ENCODE results near the gene ZNF584.

ZNF584 gene

DNA sequence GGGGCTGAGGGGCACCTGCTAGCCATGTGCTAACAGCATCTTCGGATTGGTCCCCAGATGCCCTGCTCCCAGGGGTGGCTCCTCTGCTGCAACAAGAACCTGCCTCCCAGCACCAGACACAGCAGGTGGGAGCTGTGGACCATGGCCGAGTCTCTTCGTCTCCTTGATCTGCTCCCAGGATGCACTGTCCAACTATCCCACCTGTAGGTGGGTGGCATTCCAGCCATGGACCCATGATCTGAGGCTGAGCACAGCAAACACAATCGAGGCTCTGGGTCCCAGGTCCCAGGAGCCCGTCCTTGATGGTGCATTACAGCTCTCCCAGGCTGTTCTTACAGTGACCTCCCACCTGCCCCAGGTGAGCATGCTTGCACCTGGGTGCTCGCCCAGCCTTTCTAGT is 29.2 kb upstream of the ZNF584 start:
- H3K27me3 Mint-ChIP-seq, result no peaks in the 10 kb centered on the region
- peak overlapping the region; percentile 94 for H3K27ac Mint-ChIP-seq (ENCODE audit: low read depth)
- peaks cover 28% of the 10 kb centered on the region for H3K4me1 Mint-ChIP-seq
- peaks cover 17% of the 10 kb centered on the region for H3K36me3 Mint-ChIP-seq (ENCODE audit: insufficient read depth)
- no peak for DNase-seq (ENCODE audit: low spot score in 2 of 2)
- H3K4me3 Mint-ChIP-seq, result peak overlapping the region; percentile 88
- ATAC-seq (replicated peaks; ENCODE audit: extremely low read depth, poor library complexity, severe bottlenecking), result no peak
- no peaks in the 10 kb centered on the region for H3K9me3 Mint-ChIP-seq

DNA sequence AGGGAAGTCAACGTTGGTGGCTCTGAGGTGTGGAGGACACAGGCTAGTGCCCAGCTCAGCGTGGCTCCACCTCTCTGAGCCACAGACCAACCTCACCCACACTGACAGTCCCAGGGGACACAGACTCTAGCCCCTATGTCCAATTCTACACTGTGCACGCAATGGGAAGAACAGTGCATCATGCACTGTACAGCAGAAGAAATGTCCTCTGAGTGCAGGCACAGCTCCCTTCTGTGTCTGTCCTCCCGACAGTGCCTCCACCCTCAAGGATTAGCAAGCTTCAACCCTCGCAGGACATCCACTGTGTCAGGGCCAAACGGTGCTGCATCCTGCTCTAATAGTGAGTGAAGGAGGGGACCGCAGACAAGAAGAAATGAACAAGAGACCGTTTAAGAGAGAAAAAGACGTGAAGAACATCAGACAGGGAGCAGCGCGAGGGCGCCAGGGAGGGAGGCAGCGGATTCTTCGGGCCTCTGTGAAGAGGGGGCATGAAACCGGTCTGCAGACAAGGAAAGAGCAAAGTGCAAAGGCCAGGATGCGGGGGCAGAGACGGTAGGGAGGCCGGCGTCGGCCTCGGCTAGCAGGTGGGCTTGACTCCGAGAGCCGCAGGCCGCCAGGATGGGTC is 28.3 kb upstream of the ZNF584 start:
- no peaks in the 10 kb centered on the region for H3K9me3 Mint-ChIP-seq
- no peaks in the 10 kb centered on the region for H3K27me3 Mint-ChIP-seq
- ATAC-seq (replicated peaks; ENCODE audit: extremely low read depth, poor library complexity, severe bottlenecking), result no peak
- peaks cover 17% of the 10 kb centered on the region for H3K36me3 Mint-ChIP-seq (ENCODE audit: insufficient read depth)
- no peak for DNase-seq (ENCODE audit: low spot score in 2 of 2)
- H3K27ac Mint-ChIP-seq (ENCODE audit: low read depth), result peak overlapping the region; percentile 94
- H3K4me1 Mint-ChIP-seq, result peaks cover 28% of the 10 kb centered on the region
- H3K4me3 Mint-ChIP-seq, result peak overlapping the region; percentile 88

- Mint-ChIP-seq H3K27ac (ENCODE audit: low read depth) (peak within 1 kb of the TSS; percentile 94), H3K9me3 (no peaks in the 10 kb centered on the region), H3K4me1 (peaks cover 32% of the 10 kb centered on the region), H3K36me3 (ENCODE audit: insufficient read depth) (peaks cover 22% of the 10 kb centered on the region), H3K4me3 (peak within 1 kb of the TSS; percentile 88), H3K27me3 (no peaks in the 10 kb centered on the region)
- DNase-seq (ENCODE audit: low spot score in 2 of 2), result peak; percentile 93 to 98
- ATAC-seq (replicated peaks; ENCODE audit: extremely low read depth, poor library complexity, severe bottlenecking), result peak; percentile 84
These were observed 27.6 kb upstream of the ZNF584 start, which contains the start of gene ZNF837 for GRCh38 chr19:58380662-58381459. Gene ZNF837 (minus strand): TSS chr19:58381030. CDS start chr19:58369332, 11,698 bp downstream.

DNA sequence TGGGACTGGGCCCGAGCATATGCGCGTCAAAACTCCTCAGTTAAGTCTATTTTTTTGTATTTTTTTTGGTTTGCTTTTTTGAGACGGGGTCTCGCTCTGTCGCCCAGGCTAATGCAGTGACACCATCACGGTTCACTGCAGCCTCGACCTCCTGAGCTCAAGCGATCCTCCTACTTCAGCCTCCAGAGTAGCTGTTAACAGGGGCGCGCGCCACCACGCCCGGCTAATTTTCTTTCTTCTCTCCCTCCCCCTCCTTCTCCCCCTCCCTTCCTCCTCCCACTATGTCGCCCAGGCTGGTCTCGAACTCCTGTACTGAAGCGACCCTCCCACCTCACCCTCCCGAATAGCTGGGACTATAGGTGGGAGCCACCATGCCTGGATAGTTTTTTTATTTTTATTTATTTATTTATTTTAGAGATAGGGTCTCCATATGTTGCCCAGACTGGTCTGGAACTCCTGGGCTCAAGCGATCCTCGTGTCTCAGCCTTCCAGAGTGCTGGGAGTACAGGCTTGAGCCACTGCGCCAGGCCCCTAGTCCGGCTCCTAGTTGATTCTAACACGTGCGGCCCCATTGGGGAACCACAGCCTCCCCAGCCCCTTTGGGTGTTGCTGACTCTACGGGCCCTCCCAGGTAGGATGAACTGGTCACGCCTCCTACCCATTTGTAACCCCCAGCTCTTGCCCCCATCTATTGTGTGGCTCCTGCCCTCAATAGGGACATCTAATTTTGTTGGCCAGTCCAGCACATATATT is 26.8 kb upstream of the ZNF584 start:
- Mint-ChIP-seq H3K36me3 (ENCODE audit: insufficient read depth) (peaks cover 29% of the 10 kb centered on the region), H3K4me1 (peaks cover 32% of the 10 kb centered on the region), H3K27me3 (no peaks in the 10 kb centered on the region), H3K4me3 (peak overlapping the region; percentile 88), H3K27ac (ENCODE audit: low read depth) (peak overlapping the region; percentile 94), H3K9me3 (no peaks in the 10 kb centered on the region)
- ATAC-seq (replicated peaks; ENCODE audit: extremely low read depth, poor library complexity, severe bottlenecking) (no peak), DNase-seq (ENCODE audit: low spot score in 2 of 2) (no peak)

DNA sequence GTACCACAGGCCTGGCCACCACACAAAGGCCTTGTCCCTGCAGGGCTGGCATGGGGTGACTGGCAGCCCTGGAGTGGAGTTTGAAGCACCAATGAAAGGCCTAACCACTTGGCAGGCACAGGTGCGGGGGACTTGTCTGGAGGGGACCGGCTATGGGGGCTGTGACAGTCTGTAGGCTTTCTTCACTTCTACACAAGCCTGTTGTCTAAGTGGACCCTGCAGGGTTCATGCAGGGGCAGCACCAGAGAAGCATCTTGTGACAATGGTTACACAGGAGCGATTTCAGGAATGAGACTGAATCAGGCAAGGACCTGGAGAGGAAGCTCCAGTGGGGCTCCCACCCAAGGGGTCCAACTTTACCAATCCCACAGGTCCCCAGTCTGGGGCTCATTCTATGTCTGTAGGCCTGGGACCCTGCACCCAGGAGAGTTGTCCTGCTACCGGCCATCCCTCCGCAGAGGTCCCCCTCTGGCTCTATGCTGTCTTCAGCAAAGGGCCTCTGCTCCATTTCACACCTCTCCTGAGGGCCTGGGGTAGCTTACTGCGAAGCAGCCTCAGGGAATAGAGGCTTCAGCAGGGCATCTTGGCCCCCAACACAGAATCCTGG is 25.3 kb upstream of the ZNF584 start:
- Mint-ChIP-seq H3K27ac (ENCODE audit: low read depth) (peak overlapping the region; percentile 94), H3K9me3 (no peaks in the 10 kb centered on the region), H3K36me3 (ENCODE audit: insufficient read depth) (peaks cover 44% of the 10 kb centered on the region), H3K27me3 (no peaks in the 10 kb centered on the region), H3K4me1 (peaks cover 42% of the 10 kb centered on the region), H3K4me3 (peak overlapping the region; percentile 88)
- no peak for ATAC-seq (replicated peaks; ENCODE audit: extremely low read depth, poor library complexity, severe bottlenecking)
- no peak for DNase-seq (ENCODE audit: low spot score in 2 of 2)

- ATAC-seq (replicated peaks; ENCODE audit: extremely low read depth, poor library complexity, severe bottlenecking) (no peak), DNase-seq (ENCODE audit: low spot score in 2 of 2) (no peak)
- Mint-ChIP-seq H3K27me3 (no peaks in the 10 kb centered on the region), H3K4me3 (peak overlapping the region; percentile 89), H3K4me1 (peaks cover 28% of the 10 kb centered on the region), H3K27ac (ENCODE audit: low read depth) (peak overlapping the region; percentile 98), H3K36me3 (ENCODE audit: insufficient read depth) (peaks cover 54% of the 10 kb centered on the region), H3K9me3 (no peaks in the 10 kb centered on the region)
These were observed 23.0 kb upstream of the ZNF584 start for GRCh38 chr19:58385313-58385890.

GRCh38 chr19:58385891-58386575 is 22.4 kb upstream of the ZNF584 start:
- peaks cover 31% of the 10 kb centered on the region for H3K4me1 Mint-ChIP-seq
- DNase-seq (ENCODE audit: low spot score in 2 of 2), result no peak
- peaks cover 58% of the 10 kb centered on the region for H3K36me3 Mint-ChIP-seq (ENCODE audit: insufficient read depth)
- H3K9me3 Mint-ChIP-seq, result no peaks in the 10 kb centered on the region
- H3K27me3 Mint-ChIP-seq, result no peaks in the 10 kb centered on the region
- no peak for ATAC-seq (replicated peaks; ENCODE audit: extremely low read depth, poor library complexity, severe bottlenecking)
- peak overlapping the region; percentile 89 for H3K4me3 Mint-ChIP-seq
- peak overlapping the region; percentile 98 for H3K27ac Mint-ChIP-seq (ENCODE audit: low read depth)

GRCh38 chr19:58386576-58387337 is 21.7 kb upstream of the ZNF584 start, which contains the start of gene RPS5:
Gene RPS5 (plus strand): TSS chr19:58387269. CDS start chr19:58388138, 869 bp downstream.
- Mint-ChIP-seq H3K27me3 (no peaks in the 10 kb centered on the region), H3K4me1 (peaks cover 29% of the 10 kb centered on the region), H3K9me3 (no peaks in the 10 kb centered on the region), H3K27ac (ENCODE audit: low read depth) (peak within 1 kb of the TSS; percentile 98), H3K4me3 (peak within 1 kb of the TSS; percentile 89), H3K36me3 (ENCODE audit: insufficient read depth) (peaks cover 63% of the 10 kb centered on the region)
- ATAC-seq (replicated peaks; ENCODE audit: extremely low read depth, poor library complexity, severe bottlenecking) (peak; percentile 95), DNase-seq (ENCODE audit: low spot score in 2 of 2) (peak; percentile 83 to 95)

DNA sequence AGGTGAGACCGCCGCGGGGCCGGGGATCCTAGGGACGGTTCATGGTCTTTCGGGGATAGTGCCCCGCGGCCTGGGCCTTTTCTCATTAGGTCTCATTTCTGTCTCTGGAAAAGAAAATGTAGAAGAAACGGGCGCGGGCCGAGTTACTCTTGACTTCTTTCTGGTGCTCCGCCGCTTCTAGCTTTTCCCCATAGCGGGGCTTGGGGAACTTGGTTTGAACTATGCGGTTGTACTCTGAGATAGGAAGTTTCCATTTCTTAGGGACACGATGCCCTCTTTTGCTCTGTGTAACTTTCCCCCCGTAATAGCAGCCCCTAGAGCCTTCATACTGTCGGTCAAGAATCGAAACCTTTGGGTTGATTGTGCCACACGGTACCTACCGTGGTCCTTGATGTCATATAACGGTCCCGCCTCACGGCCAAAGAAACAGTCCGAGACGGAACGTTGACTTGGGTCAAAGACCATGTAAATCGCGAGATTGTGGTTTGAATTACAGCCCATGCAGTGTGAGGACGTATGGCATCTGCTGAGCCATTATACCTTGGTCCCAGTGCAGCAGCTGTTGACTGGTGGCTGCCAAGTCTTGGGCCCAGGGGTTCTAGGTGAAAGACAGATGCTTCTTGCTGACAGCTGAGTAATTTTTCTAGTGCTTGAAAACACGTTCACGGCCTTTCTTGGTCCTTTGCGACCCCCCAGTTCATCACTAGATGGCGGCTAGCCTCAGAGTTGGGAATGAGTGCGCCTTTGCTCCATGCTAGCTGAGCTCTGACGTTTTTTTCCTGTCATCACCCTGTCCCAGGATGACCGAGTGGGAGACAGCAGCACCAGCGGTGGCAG is 20.9 kb upstream of the ZNF584 start:
- DNase-seq (ENCODE audit: low spot score in 2 of 2) (no peak), ATAC-seq (replicated peaks; ENCODE audit: extremely low read depth, poor library complexity, severe bottlenecking) (no peak)
- peak overlapping the region; percentile 98 for H3K27ac Mint-ChIP-seq (ENCODE audit: low read depth)
- no peaks in the 10 kb centered on the region for H3K27me3 Mint-ChIP-seq
- H3K9me3 Mint-ChIP-seq, result no peaks in the 10 kb centered on the region
- peaks cover 24% of the 10 kb centered on the region for H3K4me1 Mint-ChIP-seq
- H3K36me3 Mint-ChIP-seq (ENCODE audit: insufficient read depth), result peaks cover 65% of the 10 kb centered on the region
- H3K4me3 Mint-ChIP-seq, result peak overlapping the region; percentile 89

GRCh38 chr19:58388175-58388526 is 20.3 kb upstream of the ZNF584 start:
- Mint-ChIP-seq H3K36me3 (ENCODE audit: insufficient read depth) (peaks cover 70% of the 10 kb centered on the region), H3K4me3 (peak overlapping the region; percentile 89), H3K4me1 (peaks cover 24% of the 10 kb centered on the region), H3K9me3 (no peaks in the 10 kb centered on the region), H3K27me3 (no peaks in the 10 kb centered on the region), H3K27ac (ENCODE audit: low read depth) (peak overlapping the region; percentile 98)
- ATAC-seq (replicated peaks; ENCODE audit: extremely low read depth, poor library complexity, severe bottlenecking) (no peak), DNase-seq (ENCODE audit: low spot score in 2 of 2) (no peak)

Measured in central memory CD8-positive, alpha-beta T cell (primary cell).